ENCODE results near the gene HLA-B.

The HLA-B gene

GRCh38 chr6:31351401-31352309 lies 5.3 kb downstream of the HLA-B start:
- no peak for DNase-seq

GRCh38 chr6:31351033-31351380 lies 6.0 kb downstream of the HLA-B start:
- DNase-seq, result no peak

- DNase-seq, result no peak
Measured at GRCh38 chr6:31350196-31351032, 6.6 kb downstream of the HLA-B start.

GRCh38 chr6:31349301-31349700 lies 7.7 kb downstream of the HLA-B start:
- DNase-seq, result no peak

- DNase-seq, result no peak
Measured at GRCh38 chr6:31345026-31345730, 11.8 kb downstream of the HLA-B start.

GRCh38 chr6:31340228-31340627 lies 16.8 kb downstream of the HLA-B start:
- no peak for DNase-seq

- no peak for DNase-seq
Measured at GRCh38 chr6:31339210-31339609, 17.8 kb downstream of the HLA-B start.

- no peak for DNase-seq
Measured at GRCh38 chr6:31336896-31337496, 20.0 kb downstream of the HLA-B start.

GRCh38 chr6:31332637-31333602 lies 24.1 kb downstream of the HLA-B start:
- DNase-seq, result no peak

- no peak for DNase-seq
Measured at GRCh38 chr6:31328355-31328960, 28.5 kb downstream of the HLA-B start.

GRCh38 chr6:31321820-31322219 lies 35.2 kb downstream of the HLA-B start:
- DNase-seq, result no peak

GRCh38 chr6:31321005-31321707 lies 35.8 kb downstream of the HLA-B start:
- DNase-seq, result no peak

- DNase-seq, result no peak
Measured at GRCh38 chr6:31317036-31317435, 39.9 kb downstream of the HLA-B start.

GRCh38 chr6:31309641-31310040 lies 47.3 kb downstream of the HLA-B start:
- no peak for DNase-seq

GRCh38 chr6:31308845-31309175 lies 48.2 kb downstream of the HLA-B start:
- no peak for DNase-seq

GRCh38 chr6:31308050-31308844 lies 48.7 kb downstream of the HLA-B start:
- DNase-seq, result no peak

GRCh38 chr6:31307669-31308049 lies 49.3 kb downstream of the HLA-B start:
- no peak for DNase-seq

GRCh38 chr6:31305703-31306219 lies 51.2 kb downstream of the HLA-B start:
- no peak for DNase-seq

- DNase-seq, result no peak
Measured at GRCh38 chr6:31304683-31305082, 52.3 kb downstream of the HLA-B start.

Data from amniotic stem cell (primary cell).